ENCODE data around the gene AFAP1L2.

Gene AFAP1L2

DNA sequence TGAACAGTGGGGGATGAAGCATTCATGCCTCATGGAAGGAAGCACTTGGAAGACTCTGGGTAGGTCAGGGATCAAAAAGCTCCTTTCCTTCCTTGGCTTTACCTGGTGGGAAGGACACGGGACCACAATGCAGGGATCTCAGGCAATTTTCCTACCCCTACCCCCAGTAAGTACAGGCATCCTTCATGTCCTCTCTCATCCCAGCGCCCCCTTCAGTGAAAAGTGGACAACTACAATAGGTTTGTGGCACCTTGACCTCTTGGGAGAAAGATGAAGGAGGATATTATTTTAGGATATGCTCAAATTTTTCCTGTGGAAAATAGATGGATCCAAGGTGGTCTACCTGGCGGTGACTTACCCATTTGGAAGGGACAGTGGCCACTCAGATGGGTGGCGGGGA lies 16.5 kb downstream of the AFAP1L2 start:
- DNase-seq (ENCODE audit: low read depth): no peak

DNA sequence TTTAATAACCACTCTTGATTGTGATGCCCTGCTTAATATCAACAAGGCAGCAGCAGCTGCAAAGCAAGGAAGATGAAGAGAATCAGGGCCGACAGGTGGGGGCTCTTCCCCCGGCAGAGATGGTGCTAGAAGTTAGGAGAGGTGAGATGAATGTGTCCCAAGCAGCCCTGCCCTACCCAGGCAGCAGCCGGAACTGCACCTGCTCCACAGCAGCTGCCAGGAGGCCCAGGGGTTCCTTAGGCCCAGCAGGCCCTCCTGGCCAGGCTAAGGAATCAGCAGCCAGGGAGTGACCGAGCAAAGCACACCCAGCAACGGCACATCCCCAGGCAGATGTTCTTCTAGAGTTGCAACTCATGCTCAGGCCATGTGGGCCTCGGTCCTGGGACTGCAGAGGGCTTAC lies 17.9 kb downstream of the AFAP1L2 start:
- no peak for DNase-seq (ENCODE audit: low read depth)

DNA sequence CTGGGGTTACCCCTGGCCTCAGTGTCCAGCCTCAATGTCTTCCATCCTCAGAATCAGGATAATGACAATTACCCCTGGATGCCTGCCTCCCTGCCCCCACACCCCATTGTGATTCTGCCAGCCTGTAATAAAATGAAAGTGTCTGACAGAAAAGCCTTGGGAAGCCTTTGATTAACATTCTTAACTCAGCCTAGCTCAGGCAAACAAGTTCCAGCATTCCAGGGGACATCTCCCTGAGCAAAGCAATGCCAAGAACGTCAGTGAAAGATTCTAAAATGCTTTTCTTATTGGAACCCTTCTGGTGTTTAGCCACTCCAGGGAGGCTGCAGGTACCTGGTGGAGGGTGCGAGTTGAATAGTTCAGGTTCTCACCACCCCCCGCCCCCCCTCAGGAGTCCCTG lies 18.7 kb downstream of the AFAP1L2 start:
- no peak for DNase-seq (ENCODE audit: low read depth)

DNA sequence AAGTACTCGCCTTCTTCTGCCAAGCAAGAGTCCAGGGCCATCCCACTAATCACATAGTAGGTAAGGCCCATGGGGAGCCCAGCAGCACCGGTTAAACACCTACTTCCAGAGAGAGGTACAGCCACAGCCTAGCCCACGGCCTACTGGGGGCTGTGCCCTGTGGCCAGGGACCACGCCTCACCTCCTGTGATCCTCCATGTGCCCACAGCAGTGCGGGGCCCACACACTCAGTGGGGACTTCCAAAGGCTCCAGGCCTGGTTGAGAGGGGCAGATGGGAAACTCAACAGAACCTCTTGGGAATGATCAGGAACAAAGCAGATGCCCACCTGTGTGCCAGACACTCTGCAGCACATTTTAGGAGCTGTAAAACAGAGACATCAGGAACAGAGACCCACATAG lies 19.7 kb downstream of the AFAP1L2 start:
- no peak for DNase-seq (ENCODE audit: low read depth)

DNA sequence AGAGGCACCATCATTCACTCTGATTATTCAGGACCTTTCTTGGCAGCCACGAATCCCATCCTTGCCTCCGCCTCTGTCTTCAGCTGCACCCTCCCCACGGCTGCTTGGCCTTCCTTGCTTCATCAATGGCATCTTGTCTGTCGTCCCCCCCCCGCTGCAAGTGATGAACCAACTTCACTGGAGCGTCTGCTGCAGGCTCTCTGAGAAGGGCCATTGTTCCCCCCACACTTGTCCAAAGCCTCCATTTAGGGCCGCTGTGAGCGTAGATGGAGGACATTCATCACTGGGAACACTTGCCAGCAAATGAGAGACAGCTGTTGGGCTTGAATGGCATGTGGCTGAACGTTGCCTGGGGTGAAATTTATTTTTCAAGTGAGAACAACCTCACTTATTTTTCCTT lies 20.1 kb downstream of the AFAP1L2 start:
- no peak for DNase-seq (ENCODE audit: low read depth)

DNA sequence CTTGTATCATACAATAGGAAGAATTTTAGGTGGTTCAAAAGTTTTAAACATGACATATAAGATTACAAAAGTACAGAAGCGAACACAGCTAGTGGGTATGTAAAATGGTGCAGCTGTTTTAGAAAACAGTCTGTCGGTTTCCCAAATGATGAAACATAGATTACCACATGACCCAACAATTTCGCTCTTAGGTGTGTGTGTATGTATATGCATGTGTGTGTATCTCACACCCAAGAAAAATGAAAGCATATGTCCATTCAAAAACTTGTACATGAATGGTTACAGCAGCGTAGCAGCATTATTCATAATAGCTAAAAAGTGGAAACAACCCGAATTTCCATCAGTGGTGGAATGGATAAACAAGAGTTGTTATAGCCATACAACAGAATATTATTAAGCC lies 23.5 kb downstream of the AFAP1L2 start:
- no peak for DNase-seq (ENCODE audit: low read depth)

DNA sequence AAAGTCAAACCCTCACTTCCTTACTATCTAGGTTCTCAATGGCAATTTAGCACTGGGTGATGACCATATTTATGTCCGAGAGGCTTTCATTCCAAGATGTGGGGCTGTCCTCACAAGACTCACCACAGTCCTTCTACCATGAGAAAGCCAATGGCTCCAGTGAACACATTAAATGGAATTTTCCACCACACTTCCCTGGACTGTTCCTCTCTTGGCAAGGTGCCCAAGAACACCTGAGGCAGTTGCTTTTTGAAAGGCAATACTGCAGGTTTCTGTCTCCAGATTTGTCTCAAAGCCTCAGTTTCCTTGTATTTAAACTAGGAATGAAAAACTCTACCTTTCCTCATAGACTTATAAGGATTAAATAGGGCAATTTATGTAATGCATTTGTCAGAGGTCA lies 24.2 kb downstream of the AFAP1L2 start:
- no peak for DNase-seq (ENCODE audit: low read depth)

DNA sequence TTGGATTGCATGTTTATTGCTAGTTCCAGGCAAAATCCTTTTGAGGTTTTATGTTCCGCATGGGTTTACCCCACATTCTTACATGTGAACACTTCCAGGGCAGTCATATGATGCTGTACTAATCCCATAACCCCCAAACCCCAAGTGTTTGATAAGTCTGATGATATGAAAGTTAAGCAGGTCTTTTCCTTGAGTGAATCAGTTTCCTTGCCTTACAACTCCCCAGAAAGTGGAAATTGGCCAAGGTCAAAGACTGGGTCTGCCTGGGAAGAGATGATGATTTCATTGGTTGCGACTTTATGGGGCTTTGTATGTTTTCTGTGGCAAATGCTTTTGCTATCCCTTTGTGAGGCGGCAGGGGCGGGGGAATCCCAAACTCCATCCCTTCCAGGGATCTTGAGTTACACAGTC lies 24.7 kb downstream of the AFAP1L2 start:
- no peak for DNase-seq (ENCODE audit: low read depth)

DNA sequence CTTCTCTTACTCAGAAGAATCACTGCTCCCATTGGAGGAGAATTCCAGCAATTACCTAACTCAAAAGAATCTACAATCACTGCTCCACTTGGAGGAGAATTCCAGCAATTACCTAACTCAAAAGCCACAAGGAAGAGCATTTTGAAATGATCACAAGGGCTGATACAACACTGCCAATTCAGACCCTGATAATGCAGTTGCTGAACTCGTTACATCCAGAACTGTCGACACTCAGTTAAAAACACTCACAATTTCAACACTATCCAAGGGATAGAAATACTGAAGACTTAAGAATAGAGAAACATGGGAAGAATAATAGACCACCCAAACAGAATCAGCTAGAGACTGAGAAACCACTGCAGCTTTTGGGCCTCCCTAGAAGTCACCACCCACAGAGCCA lies 27.8 kb downstream of the AFAP1L2 start:
- DNase-seq (ENCODE audit: low read depth): no peak

DNA sequence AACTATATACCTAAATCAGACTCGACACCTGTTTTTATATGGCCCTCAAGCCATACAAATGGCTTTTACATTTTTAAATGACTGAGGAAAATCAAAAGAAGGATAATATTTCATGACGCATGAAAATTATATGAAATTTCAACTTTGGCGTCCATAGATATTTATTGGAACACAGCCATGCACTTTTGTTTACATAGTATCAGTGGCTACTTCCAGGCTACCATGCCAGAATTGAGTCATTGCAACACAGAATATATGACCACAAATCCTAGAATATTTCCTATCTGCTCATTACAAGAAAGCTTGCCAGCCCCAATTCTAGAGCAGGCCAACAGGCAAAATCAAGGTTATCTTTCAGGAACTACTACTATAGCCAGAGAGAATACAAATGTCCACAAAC lies 29.3 kb downstream of the AFAP1L2 start:
- DNase-seq (ENCODE audit: low read depth): no peak

DNA sequence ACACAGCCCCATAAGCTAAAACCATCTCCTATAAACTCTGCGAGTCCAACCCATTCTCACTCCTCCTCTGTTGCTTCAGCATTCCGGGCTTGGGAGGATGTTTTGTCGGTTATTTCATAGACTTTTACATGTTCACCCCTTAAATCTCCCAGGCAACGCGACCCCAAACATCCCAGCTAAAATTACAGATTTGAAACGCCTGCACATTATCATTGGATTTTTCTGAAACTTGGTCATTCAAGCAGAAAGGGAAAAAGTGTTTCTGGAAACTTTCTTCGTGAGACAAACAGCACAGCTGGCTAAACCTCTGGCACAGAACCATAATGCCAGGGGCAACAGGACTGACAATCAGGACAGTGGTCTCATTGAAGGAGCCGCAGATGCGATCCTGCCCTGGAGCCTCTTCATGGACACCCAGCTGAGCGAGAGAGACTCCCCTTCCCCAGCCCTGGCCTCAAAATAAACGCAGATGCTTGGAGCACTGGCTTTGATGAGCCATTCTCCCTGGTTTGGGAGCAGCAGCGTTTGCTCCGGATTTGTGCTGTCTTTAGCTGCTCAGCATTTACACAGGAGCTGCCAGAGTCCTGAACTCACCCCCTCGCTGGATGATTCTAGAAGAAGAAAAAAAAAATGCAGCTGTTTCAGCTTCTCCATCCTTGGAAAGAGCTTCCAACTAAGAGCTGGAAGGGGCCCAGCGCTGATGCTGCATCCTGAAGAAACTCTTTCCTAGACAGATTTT lies 30.1 kb downstream of the AFAP1L2 start:
- DNase-seq (ENCODE audit: low read depth): no peak

DNA sequence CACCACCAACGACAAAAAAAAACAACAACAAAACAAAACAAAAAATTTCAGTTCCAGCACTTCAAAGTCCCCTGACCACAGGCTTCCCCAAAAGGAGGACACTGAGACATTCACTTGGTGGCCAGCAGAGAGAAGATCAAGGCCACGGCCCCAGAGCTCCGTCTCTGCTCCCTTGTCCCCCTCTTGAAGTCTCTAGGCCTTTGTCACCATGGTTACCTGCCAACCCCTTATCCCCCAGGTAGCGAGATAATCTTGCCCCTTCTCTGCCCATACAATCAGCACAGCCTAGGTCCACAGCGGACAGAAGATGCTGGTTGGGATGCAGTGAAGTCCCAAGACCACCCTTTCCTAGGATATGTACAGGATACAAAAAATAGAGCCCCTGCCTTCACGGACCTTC lies 30.7 kb downstream of the AFAP1L2 start:
- DNase-seq (ENCODE audit: low read depth): no peak

DNA sequence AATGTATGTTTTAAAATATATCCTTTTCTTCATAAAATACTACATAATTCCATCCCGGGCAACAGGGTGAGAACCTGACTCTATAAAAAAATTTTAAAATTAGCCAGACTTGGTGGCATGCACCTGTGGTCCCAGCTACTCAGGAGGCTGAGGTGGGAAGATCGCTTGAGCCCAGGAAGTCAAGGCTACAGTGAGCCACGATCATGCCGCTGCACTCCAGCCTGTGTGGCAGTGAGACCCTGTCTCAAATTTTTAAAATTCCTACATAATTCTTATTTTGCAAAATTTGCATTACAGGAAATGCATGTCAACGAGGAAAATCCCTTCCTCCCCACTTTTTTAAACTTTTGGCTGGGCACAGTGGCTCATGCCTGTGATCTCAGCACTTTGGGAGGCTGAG lies 31.3 kb downstream of the AFAP1L2 start:
- DNase-seq (ENCODE audit: low read depth): no peak

DNA sequence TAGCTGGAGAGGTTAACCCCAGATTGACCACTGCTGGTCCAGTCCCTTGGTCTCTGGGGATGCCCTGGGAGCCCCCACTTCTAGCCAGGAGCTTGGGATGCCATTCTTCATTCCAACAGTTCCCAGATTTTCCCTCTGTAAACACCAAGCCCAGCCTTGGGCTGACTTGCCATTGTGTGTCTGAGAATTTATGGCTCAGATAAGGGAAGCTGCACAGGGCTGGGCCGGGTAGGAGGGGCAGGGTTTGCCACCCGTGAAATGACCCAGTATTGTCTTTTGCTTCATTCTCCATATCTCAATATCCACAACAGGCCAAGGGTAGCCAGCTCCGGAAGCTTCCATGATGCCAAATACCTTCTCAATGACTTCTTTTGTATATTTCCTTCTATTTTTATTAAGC lies 32.1 kb downstream of the AFAP1L2 start:
- DNase-seq (ENCODE audit: low read depth): no peak

DNA sequence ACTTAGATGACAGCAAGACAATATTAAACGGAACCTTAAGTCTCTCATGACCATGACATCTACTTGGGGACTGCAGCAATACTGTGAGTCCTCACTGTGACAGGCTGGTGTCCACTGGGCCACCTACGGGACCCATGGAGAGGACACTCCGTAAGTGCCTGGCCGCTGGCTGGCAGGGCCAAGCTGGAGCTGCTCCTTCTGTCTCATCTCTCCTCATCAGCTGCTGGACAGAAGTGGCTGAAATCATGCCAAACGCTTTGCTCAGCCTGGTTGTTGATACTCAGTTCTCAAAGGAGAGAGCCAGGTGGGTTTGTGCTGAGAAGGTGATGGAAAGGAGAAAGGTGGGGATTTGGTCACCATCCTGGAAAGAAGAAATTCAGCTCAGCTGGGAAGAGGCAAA lies 33.3 kb downstream of the AFAP1L2 start:
- no peak for DNase-seq (ENCODE audit: low read depth)

DNA sequence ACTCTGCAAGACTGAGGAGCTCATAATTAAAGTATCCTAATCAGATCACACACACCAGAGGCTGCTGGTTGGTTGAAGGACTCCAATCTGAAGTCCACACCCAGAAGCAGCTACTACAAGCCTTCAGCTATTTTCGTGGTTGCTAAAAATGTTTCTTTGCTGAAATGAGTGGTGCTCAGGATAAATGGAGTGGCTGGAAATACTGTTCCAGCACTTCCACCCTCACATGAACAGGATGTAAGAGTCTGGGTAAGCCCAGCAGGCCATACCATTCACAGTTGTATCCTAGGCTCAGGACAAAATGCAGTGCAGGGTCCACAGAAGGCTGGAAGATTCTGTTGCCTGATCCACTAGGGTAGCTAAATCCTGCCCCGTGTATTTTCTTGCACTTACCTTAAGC lies 34.1 kb downstream of the AFAP1L2 start:
- no peak for DNase-seq (ENCODE audit: low read depth)

DNA sequence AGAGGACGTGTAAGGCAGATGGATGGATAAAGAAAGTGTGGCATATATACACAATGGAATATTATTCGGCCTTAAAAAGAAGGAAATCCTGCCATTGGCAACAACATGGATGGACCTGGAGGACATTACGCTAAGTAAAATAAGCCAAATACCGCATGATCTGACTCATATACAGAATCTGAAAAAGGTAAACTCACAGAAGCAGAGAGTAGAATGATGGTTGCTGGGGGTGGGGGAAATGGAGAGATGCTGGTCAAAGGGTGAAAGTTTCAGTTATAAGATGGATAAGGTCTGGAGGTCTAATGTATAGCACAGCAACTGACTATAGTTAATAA lies 36.3 kb downstream of the AFAP1L2 start:
- DNase-seq (ENCODE audit: low read depth): no peak

DNA sequence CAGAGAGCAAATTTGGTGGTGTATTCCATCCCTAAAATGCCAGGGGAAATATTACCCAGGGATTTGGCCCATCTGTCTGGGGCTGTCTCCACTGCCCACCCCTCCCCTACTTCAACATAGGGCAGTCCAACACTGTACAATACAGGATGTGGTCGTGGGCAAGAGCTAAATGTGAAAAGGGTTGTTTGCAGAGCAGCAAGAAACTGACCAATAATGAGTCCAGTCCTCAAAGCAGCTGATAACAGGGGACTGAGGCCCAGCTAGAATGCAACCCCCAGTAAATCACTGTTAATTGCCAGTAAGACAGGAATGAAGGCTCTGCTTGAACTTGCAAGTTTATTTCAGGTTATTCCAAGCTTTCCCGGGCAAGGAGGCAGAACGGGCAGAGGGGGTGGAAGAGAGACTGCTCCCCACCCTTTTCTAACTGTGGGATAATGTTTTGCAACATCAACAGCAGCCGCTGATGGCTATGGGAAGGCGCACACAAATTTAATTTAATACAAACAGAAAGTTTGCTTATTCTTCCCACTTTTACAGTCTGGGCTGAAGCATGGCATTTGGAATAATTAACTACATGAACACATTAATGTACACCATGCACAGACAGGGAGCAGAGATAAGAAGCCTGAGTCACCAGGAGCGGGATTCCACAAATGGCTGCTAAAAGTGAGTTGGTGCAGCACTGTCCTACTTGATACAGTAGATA lies 36.8 kb downstream of the AFAP1L2 start:
- no peak for DNase-seq (ENCODE audit: low read depth)

DNA sequence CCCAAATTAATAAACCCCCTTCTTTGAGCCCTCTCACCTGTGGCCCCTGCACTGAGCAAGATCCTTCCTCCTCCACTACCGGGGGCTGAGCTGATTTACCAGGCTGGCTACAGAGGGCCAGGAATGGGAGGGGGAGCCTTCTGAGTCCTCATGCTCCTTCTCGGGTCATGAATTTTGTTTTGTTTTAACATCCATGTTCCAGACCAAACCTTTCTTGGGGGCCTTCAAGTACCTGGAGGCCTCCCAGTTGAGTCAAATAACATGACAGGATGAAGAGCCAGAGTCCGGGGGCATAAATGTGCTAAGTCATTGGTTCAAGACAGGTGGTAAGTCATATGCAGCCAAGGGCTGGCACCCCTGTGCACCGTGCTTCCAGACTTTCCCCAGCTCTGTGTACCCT lies 39.6 kb downstream of the AFAP1L2 start:
- no peak for DNase-seq (ENCODE audit: low read depth)

DNA sequence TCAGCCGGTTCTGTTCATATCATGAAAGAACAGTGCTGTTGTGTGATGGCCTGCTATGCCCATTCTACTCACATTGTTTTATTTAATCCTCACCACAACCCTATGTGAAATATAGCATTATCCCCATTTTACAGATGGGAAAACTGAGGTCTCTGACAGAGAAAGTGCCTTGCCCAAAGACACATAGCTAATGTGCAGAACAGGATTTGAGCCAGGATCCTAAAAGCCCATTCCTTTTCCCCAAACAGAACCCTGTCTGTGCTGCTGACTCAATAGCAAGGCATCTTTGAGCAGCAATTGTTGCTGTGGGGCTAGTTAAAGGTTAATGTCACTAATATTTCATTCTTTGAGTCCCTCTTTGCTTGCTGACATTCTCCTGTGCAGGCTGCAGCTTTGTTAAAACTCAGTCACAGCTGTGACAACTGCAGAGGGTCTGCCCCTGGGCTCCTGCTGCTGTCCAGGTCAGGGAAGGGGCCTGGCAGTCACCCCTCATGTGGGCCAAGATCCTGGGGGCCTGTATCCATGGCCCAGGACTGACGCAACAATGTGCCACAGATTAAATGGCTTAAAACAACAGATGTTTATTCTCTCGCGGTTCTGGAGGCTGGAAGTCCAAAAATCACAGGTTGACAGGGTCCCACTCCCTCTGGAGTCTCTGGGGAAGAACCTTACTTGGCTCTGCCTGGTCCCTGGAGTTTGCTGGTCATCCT lies 40.4 kb downstream of the AFAP1L2 start:
- DNase-seq (ENCODE audit: low read depth): no peak

DNA sequence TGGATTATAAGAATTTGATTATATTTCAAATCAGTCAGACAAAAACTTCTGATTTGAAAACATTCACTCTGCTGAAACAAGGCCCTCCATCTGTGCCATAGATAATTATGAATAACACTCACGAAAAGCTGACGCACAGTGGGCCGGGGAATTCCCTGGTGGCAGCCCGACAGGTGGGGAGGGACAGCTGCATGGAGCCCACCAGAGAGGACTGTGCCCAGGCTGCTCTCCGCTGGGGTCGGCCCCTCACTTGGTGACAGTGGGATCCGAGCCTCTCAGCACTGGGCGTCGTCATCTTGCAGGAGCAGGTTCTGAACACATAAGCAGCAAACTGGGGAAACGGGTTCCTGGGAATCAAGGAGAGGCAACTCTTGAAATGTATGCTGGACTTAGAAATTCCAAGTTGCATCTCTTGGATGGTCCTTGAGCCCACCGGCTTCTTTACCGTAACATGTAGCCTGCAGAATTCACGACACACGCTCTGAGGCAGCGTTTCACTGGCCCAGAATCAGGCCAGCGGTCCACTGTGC lies 41.4 kb downstream of the AFAP1L2 start:
- no peak for DNase-seq (ENCODE audit: low read depth)

DNA sequence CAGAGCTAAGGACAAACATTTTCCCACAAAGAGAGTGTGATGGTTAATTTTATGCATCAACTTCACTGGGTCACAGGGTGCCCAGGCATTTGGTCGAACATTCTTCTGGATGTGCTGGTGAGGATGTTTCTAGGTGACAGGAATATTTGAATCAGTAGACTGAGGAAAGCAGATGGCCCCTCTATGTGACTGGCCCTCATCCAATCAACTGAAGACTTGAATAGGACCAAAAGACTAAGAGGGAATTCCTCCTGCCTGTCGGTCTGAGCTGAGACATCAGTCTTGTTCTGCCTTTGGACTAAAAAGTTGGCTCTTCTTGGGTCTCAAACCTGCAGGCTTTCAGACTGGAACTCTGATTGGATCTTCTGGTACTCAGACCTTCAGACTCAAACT lies 44.4 kb downstream of the AFAP1L2 start:
- DNase-seq (ENCODE audit: low read depth): no peak
